ENCODE data around the gene NAV2. TPM values are rescaled to one million over a fixed set of nuclear protein-coding genes. Genes with fewer than 3 reads are reported as not detected.

Gene NAV2
- total RNA-seq, 4 donors from 2014 or later: 9.6 to 40.0 (median 23.1) TPM

- 56 to 59% methylated on average over 5 to 7 of the region's 7 CpGs for WGBS, 2 donors (ENCODE audit: low coverage in 1 of 2)
- in situ Hi-C loops (cut with MboI; ENCODE audit: low pct_ligation_motif_present in 1 of 4, low pct_unique_long_range_greater_than_20kb in 1 of 4, low sequenced_read_pairs in 3 of 4) (no loop called here), intact Hi-C loops (cut with DNase I; ENCODE audit: low total_unique reads) (no loop called here)
- Histone ChIP-seq H3K27me3 (no peaks in the 10 kb centered on the region), H3K4me3 (no peak overlapping the region), H3K27ac (no peak overlapping the region), H3K4me1 (peaks cover 0 to 17% (median 5%) of the 10 kb centered on the region in 4 donors), H3K36me3 (no peaks in the 10 kb centered on the region), H3K9me3 (no peaks in the 10 kb centered on the region)
- TF ChIP-seq, protein P1, sequence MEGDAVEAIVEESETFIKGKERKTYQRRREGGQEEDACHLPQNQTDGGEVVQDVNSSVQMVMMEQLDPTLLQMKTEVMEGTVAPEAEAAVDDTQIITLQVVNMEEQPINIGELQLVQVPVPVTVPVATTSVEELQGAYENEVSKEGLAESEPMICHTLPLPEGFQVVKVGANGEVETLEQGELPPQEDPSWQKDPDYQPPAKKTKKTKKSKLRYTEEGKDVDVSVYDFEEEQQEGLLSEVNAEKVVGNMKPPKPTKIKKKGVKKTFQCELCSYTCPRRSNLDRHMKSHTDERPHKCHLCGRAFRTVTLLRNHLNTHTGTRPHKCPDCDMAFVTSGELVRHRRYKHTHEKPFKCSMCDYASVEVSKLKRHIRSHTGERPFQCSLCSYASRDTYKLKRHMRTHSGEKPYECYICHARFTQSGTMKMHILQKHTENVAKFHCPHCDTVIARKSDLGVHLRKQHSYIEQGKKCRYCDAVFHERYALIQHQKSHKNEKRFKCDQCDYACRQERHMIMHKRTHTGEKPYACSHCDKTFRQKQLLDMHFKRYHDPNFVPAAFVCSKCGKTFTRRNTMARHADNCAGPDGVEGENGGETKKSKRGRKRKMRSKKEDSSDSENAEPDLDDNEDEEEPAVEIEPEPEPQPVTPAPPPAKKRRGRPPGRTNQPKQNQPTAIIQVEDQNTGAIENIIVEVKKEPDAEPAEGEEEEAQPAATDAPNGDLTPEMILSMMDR (IDR thresholded peaks at IDR 0.05): no peak
- TF ChIP-seq POLR2AphosphoS5 (IDR thresholded peaks at IDR 0.05): no peak
- TF ChIP-seq POLR2A (IDR thresholded peaks at IDR 0.05): no peak
- no peak for TF ChIP-seq EP300 (IDR thresholded peaks at IDR 0.05; ENCODE audit: low read depth)
- DNase-seq: no peak
Measured at GRCh38 chr11:20031155-20032001, 318.7 kb downstream of the NAV2 start.

DNA sequence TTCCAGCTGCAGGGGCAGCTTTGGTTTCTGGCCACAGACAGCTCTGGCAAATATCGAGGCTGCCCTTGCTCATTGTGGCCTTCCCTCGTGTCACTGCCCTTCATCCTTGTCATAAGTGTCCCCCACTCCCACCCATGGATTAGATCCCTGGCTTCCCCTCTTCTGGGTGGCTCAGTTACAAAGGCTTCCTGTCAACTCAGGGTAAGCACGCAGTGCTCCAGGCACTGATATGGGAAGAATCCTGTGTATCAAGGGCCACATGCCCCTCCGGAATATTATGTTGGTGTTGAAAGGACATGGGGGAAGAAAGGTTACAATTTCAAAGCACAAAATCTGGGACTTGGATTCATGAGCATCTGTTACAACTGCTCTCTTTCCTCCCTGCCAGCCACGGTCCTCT lies 319.5 kb downstream of the NAV2 start:
- no peak overlapping the region for H3K4me3 ChIP-seq
- 84 to 86% methylated on average over 4 to 5 of the region's 5 CpGs for WGBS, 2 donors (ENCODE audit: low coverage in 1 of 2)
- no peaks in the 10 kb centered on the region for H3K36me3 ChIP-seq
- H3K27me3 ChIP-seq: no peaks in the 10 kb centered on the region
- H3K9me3 ChIP-seq: no peaks in the 10 kb centered on the region
- in situ Hi-C loops (cut with MboI; ENCODE audit: low pct_ligation_motif_present in 1 of 4, low pct_unique_long_range_greater_than_20kb in 1 of 4, low sequenced_read_pairs in 3 of 4): no loop called here
- intact Hi-C loops (cut with DNase I; ENCODE audit: low total_unique reads): no loop called here
- DNase-seq: no peak
- peaks cover 0 to 14% (median 2%) of the 10 kb centered on the region in 4 donors for H3K4me1 ChIP-seq
- TF ChIP-seq EP300 (IDR thresholded peaks at IDR 0.05; ENCODE audit: low read depth): no peak
- H3K27ac ChIP-seq: no peak overlapping the region

GRCh38 chr11:20032577-20033260 lies 320.1 kb downstream of the NAV2 start:
- TF ChIP-seq POLR2A (IDR thresholded peaks at IDR 0.05): no peak
- H3K27ac ChIP-seq: no peak overlapping the region
- WGBS, 2 donors (ENCODE audit: low coverage in 1 of 2): 83 to 93% methylated on average over 3 to 7 of the region's 7 CpGs
- no peaks in the 10 kb centered on the region for H3K9me3 ChIP-seq
- H3K36me3 ChIP-seq: no peaks in the 10 kb centered on the region
- H3K4me3 ChIP-seq: no peak overlapping the region
- in situ Hi-C loops (cut with MboI; ENCODE audit: low pct_ligation_motif_present in 1 of 4, low pct_unique_long_range_greater_than_20kb in 1 of 4, low sequenced_read_pairs in 3 of 4): no loop called here
- intact Hi-C loops (cut with DNase I; ENCODE audit: low total_unique reads): no loop called here
- H3K4me1 ChIP-seq: peaks cover 0 to 9% (median 0%) of the 10 kb centered on the region in 4 donors
- no peak for DNase-seq
- H3K27me3 ChIP-seq: no peaks in the 10 kb centered on the region

DNA sequence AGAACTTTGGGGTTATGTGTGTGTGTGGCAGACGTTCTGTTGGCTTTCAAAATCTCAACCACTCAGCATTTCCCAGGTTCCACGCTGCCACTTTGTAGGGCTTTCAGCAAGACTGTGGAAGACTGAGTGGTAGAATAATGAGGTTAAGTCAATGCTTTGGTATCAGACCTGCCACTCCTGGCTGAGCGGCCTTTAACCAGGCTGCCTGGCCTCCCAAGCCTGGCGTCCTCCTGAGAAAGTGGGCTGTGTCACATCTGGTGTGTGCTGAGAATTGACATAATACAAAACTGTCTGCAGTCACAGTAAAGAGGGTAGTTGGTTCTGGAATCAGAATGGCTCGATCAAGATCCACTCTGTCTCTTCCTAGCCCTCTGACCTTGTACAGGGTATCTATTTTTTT lies 321.2 kb downstream of the NAV2 start:
- no peak for TF ChIP-seq EP300 (IDR thresholded peaks at IDR 0.05; ENCODE audit: low read depth)
- TF ChIP-seq, protein P1 (IDR thresholded peaks at IDR 0.05): no peak
- TF ChIP-seq POLR2AphosphoS5 (IDR thresholded peaks at IDR 0.05): no peak
- TF ChIP-seq POLR2A (IDR thresholded peaks at IDR 0.05): no peak

GRCh38 chr11:20034941-20035340 lies 322.3 kb downstream of the NAV2 start:
- Histone ChIP-seq H3K4me3 (no peak overlapping the region), H3K27ac (no peak overlapping the region), H3K4me1 (peaks cover 0 to 7% (median 0%) of the 10 kb centered on the region in 4 donors), H3K9me3 (no peaks in the 10 kb centered on the region), H3K36me3 (no peaks in the 10 kb centered on the region), H3K27me3 (no peaks in the 10 kb centered on the region)
- WGBS, 2 donors (ENCODE audit: low coverage in 1 of 2): 79 to 88% methylated on average over 5 of the region's 5 CpGs
- intact Hi-C loops (cut with DNase I; ENCODE audit: low total_unique reads): no loop called here
- no peak for DNase-seq
- TF ChIP-seq EP300 (IDR thresholded peaks at IDR 0.05; ENCODE audit: low read depth) (no peak), POLR2AphosphoS5 (IDR thresholded peaks at IDR 0.05) (no peak), POLR2A (IDR thresholded peaks at IDR 0.05) (no peak)
- TF ChIP-seq, protein P1 (IDR thresholded peaks at IDR 0.05): no peak
- in situ Hi-C loops (cut with MboI; ENCODE audit: low pct_ligation_motif_present in 1 of 4, low pct_unique_long_range_greater_than_20kb in 1 of 4, low sequenced_read_pairs in 3 of 4): no loop called here

More for the DNA sequence above, 321.2 kb downstream of the NAV2 start:
- no peaks in the 10 kb centered on the region for H3K36me3 ChIP-seq
- in situ Hi-C loops (cut with MboI; ENCODE audit: low pct_ligation_motif_present in 1 of 4, low pct_unique_long_range_greater_than_20kb in 1 of 4, low sequenced_read_pairs in 3 of 4) (no loop called here), intact Hi-C loops (cut with DNase I; ENCODE audit: low total_unique reads) (no loop called here)
- H3K9me3 ChIP-seq: no peaks in the 10 kb centered on the region
- WGBS, 2 donors (ENCODE audit: low coverage in 1 of 2): 88 to 100% methylated on average over 1 to 5 of the region's 5 CpGs
- H3K27ac ChIP-seq: no peak overlapping the region
- DNase-seq: no peak
- H3K4me3 ChIP-seq: no peak overlapping the region
- H3K27me3 ChIP-seq: no peaks in the 10 kb centered on the region
- peaks cover 0 to 7% (median 0%) of the 10 kb centered on the region in 4 donors for H3K4me1 ChIP-seq

All from transverse colon (tissue), 4 donors.